Ishikawa (cell line): ENCODE results near the gene NDUFAF7.

Experiments used
- CEBPB ChIP-seq: IDR thresholded peaks from 2 replicates; pipeline ENCODE4 v1.6.1; 2012
- TF ChIP-seq, protein P1 (sequence below): IDR thresholded peaks from 2 replicates; pipeline ENCODE4 v1.6.1; 2012; ENCODE audit warnings: low read depth, mild to moderate bottlenecking

DNA sequence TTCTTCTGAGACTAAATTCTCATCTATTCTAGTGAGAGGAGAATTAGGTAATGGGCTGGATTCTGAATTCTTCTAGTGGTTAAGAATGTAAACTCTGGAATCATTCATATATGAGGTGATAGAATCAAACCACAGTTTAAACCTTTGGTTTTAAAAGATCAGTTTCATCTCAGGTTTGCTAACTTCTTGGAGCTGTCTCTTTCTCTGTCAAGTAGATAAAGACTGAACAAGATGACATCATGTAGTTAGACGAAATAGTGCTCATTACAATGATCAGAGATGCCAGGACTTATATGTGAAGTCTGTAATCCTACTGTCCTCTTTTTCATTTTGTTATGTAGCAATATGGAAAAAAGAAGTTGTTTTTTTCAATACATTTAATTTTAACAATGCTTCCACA, 30.2 kb upstream of the NDUFAF7 start:
- no peak for TF ChIP-seq CEBPB
- TF ChIP-seq, protein P1, sequence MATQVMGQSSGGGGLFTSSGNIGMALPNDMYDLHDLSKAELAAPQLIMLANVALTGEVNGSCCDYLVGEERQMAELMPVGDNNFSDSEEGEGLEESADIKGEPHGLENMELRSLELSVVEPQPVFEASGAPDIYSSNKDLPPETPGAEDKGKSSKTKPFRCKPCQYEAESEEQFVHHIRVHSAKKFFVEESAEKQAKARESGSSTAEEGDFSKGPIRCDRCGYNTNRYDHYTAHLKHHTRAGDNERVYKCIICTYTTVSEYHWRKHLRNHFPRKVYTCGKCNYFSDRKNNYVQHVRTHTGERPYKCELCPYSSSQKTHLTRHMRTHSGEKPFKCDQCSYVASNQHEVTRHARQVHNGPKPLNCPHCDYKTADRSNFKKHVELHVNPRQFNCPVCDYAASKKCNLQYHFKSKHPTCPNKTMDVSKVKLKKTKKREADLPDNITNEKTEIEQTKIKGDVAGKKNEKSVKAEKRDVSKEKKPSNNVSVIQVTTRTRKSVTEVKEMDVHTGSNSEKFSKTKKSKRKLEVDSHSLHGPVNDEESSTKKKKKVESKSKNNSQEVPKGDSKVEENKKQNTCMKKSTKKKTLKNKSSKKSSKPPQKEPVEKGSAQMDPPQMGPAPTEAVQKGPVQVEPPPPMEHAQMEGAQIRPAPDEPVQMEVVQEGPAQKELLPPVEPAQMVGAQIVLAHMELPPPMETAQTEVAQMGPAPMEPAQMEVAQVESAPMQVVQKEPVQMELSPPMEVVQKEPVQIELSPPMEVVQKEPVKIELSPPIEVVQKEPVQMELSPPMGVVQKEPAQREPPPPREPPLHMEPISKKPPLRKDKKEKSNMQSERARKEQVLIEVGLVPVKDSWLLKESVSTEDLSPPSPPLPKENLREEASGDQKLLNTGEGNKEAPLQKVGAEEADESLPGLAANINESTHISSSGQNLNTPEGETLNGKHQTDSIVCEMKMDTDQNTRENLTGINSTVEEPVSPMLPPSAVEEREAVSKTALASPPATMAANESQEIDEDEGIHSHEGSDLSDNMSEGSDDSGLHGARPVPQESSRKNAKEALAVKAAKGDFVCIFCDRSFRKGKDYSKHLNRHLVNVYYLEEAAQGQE: no peak
